GM20431 (cell line): ENCODE results near the gene KCNK4.

Experiments
- in situ Hi-C: fragments of 300-500 bp; cut with MseI, MboI; formaldehyde crosslinking; loops from one replicate; pipeline ENCODE4 v1.15.0; 2020; ENCODE audit warnings: low sequenced_read_pairs; ENCODE audit not compliant: unreplicated experiment

The KCNK4 gene

GRCh38 chr11:64287676-64288352, 3.3 kb upstream of the KCNK4 start:
- in situ Hi-C loops = no loop called here

GRCh38 chr11:64288353-64288750, 2.8 kb upstream of the KCNK4 start:
- in situ Hi-C loops = no loop called here

DNA sequence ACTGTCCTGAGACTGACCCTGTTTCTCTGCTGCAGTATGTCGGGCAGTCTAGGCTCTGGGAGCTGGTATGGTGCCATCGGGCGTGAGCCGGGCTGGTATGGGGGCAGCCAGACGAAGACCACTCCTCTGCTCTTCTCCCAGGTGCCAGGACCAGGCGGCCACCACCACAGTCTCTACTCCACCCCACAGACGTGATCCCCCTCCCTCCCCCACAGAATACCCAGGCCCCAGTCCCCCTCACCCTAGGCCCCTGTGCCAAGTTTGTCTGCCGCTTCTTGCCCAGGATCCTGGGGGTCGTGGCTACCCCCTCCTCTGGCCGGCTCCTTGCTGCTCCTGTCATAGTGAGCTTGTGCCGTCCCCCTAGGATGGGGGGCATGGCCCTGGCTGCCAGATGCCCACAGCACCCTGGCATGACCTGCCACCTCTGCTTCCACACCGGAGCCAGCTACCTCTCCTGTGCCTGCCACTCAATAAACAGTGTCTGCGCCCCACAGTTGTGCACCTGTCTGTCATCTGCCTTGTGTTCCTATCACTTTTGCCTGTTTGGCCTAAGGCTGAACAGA, 2.0 kb upstream of the KCNK4 start:
- in situ Hi-C loops = no loop called here

DNA sequence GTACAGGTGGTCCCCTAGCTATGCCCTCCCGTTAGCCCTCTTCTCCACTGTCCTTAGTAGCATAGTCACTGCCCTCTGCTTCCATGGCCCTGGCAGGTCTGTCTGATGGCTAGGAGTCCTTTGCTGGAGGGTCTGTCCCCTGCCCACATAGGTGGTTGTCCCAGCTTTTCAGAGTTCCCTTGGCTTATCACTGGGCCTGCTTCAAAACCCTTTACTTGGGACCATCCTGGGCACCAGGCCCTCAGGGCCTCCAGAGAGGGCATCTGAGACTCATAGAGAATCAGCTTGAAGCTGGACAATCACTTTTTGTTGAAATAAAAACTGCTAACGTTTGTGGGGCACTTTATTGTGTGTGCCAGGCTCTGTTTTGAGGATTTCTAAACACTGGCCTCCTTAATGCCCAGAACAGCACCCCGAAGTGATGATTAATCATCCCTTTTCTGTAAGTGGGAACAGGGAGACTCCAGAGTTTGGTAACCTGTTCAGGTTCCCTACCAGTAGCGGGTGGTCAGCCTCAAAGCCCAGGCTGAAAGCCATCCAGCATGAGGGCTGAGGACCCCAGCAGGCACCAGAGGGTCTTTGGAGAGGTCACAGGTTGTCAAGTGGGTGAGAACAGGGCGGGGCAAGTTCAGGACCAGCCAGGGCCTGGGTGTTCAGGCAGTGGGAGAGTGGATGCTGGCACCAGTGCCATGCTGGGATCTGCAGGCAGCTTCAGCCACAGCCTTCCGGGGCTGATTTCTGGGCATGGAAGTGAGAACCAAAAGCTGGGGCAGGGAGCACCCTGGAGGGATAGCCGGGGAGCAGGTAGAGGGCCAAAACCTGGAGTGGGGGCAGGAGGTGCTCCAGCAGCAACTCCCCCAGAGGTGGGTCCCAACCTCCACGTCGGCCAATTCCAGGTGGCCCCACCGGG, 495 bp upstream of the KCNK4 start:
- in situ Hi-C loops = no loop called here

GRCh38 chr11:64291752-64292459, 804 bp downstream of the KCNK4 start:
- in situ Hi-C loops = no loop called here

- in situ Hi-C loops = no loop called here
These were observed 1.6 kb downstream of the KCNK4 start for GRCh38 chr11:64292460-64293254.

- in situ Hi-C loops = no loop called here
These were observed 3.7 kb downstream of the KCNK4 start for GRCh38 chr11:64294774-64295173.

- in situ Hi-C loops = no loop called here
These were observed 4.7 kb downstream of the KCNK4 start for GRCh38 chr11:64295760-64296159.

DNA sequence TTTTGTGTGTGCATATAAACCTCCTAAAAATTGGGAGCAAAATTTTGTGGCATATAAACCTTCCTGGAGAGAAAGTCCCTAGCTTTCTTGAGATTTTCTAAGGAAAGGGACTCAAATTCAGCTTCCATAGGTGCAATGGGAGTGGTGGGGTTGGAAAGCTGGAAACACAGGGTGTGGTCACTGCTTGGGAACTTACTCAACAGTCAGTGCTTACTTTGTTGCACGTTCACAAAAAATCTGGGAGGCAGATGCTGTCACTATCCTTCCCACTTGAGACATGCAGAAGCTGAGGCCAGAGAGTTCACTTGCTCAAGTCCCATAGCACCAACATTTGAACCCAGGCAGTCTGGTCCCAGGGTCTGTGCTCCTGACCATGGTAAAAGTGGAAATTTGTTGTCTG, 5.1 kb downstream of the KCNK4 start:
- in situ Hi-C loops = no loop called here

GRCh38 chr11:64296830-64297698, 6.0 kb downstream of the KCNK4 start:
- in situ Hi-C loops = no loop called here

GRCh38 chr11:64297699-64298358, 6.7 kb downstream of the KCNK4 start:
- in situ Hi-C loops = no loop called here

- in situ Hi-C loops = no loop called here
These were observed 8.1 kb downstream of the KCNK4 start for GRCh38 chr11:64298966-64299846.

GRCh38 chr11:64299847-64300648, 8.9 kb downstream of the KCNK4 start, which contains the start of gene CATSPERZ:
Gene CATSPERZ (plus strand): TSS chr11:64300358. CDS start chr11:64300411, 53 bp downstream.
- in situ Hi-C loops = no loop called here

DNA sequence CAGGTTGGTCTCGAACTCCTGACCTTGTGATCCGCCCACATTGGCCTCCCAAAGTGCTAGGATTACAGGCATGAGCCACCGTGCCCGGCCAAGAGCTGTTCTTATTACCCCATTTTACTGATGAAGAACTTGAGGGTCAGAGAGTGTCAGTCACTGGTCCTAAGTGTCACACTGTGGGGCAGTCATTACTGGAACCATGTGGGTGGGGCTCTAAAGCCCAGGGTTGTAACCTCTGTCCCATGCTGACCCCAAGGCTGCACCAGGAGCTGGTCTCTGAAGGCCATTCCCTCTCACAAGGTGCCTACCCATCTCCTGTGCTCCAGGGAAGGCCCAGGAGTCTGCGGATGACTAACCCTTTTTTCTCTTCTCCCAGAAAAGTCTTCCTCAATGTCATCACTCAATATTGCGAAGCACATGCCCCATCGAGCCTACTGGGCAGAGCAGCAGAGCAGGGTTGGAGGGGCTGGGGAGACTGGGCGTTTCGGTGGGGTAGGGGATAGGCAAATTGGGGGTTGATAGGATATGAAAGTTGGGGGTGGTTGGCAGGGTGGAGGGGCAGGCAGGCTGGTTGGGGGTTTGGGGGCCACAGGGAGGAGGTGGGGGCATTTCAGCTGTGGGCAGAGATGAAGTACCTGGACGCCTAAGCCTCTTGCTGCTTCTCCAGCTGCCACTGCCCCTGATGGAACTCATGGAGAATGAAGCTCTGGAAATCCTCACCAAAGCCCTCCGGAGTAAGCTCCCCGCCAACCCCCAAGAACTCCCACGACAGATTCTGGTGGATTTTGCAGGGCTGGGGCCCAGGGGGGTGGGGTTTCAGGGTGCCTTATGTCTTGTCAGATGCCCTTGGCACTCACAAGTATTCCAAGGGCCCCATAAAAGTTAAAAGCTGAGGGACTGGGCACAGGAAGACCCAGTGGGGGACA, 12.3 kb downstream of the KCNK4 start:
- in situ Hi-C loops = no loop called here

DNA sequence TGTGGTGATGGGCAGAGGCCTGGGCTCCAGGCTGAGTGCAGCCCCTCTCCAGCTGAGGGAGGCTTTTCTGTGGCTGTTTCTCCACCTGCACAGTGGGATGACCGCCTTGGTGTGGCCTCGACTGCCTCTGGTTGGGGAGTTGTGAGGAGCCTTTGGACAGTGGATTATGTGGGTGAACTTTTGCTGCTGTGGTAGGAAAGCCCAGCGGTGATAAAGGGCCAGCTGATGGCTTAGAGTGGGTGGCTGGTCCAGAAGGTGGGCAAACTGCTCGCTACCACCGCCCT, 12.9 kb downstream of the KCNK4 start:
- in situ Hi-C loops = no loop called here
